ENCODE measurements around the gene PEX19. TPM values are rescaled to one million over a fixed set of nuclear protein-coding genes. Genes with fewer than 3 reads are reported as not detected.

Gene PEX19
- polyA plus RNA-seq, 1 of the 3 experiments (the other 2 are of a cell fraction): 31.4 TPM

DNA sequence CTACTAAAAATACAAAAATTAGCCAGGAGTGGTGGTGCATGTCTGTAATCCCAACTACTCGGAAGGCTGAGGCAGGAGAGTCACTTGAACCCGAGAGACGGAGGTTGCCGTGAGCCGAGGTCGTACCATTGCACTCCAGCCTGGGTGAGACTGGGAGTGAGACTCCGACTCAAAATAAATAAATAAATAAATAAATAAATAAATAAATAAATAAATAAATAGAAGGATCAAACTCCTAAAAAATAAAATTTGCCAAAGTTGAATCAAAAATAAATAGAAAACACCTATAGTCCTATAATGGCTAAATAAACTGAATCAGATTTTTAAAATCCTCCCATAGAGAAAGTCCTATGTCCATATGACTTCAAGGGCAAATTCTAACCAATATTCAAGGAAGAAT is 15.2 kb upstream of the PEX19 start:
- ChIA-PET POLR2A (no interaction called here), CTCF (interaction anchor here (1.3 to 5.2 kb wide), 4 partner anchors 8 to 107 kb away, joined by 4 to 49 read pairs (median 4); partner anchors contain the start of gene PEX19)
- Histone ChIP-seq H3K27ac (ENCODE audit: low read depth in 2 of 2, low read length in 1 of 2) (no peak overlapping the region), H3K9me3 (no peaks in the 10 kb centered on the region), H3K4me1 (ENCODE audit: control insufficient read depth in 1 of 2, insufficient read depth in 2 of 2, low read depth in 1 of 2, low read length in 1 of 2) (no peaks in the 10 kb centered on the region), H3K79me2 (ENCODE audit: insufficient read depth) (peaks cover 25% of the 10 kb centered on the region; the same call in 1 of the 2 replicates), H2AFZ (ENCODE audit: low read depth) (no peak overlapping the region), H3F3A (replicated peaks; ENCODE audit: insufficient read depth) (peaks cover 11% of the 10 kb centered on the region), H3K9me2 (no peaks in the 10 kb centered on the region), H3K4me2 (no peak overlapping the region), H3K36me3 (replicated peaks in 1 of 2; ENCODE audit: control insufficient read depth in 1 of 2, insufficient read depth in 2 of 2, low read length in 1 of 2) (peaks cover 81 to 91% of the 10 kb centered on the region in 2 experiments), H3K9ac (no peak overlapping the region), H3K27me3 (ENCODE audit: insufficient read depth) (no peaks in the 10 kb centered on the region), H4K20me1 (ENCODE audit: insufficient read depth) (no peaks in the 10 kb centered on the region), H3K4me3 (ENCODE audit: low read depth in 2 of 2, low read length in 1 of 2) (no peak overlapping the region)
- no peak for DNase-seq
- 90% methylated on average over 7 of the region's 7 CpGs for WGBS (ENCODE audit: low lambda C conversion rate)
- TF ChIP-seq, protein P1, sequence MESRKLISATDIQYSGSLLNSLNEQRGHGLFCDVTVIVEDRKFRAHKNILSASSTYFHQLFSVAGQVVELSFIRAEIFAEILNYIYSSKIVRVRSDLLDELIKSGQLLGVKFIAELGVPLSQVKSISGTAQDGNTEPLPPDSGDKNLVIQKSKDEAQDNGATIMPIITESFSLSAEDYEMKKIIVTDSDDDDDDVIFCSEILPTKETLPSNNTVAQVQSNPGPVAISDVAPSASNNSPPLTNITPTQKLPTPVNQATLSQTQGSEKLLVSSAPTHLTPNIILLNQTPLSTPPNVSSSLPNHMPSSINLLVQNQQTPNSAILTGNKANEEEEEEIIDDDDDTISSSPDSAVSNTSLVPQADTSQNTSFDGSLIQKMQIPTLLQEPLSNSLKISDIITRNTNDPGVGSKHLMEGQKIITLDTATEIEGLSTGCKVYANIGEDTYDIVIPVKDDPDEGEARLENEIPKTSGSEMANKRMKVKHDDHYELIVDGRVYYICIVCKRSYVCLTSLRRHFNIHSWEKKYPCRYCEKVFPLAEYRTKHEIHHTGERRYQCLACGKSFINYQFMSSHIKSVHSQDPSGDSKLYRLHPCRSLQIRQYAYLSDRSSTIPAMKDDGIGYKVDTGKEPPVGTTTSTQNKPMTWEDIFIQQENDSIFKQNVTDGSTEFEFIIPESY (IDR thresholded peaks at IDR 0.05; ENCODE audit: borderline replicate concordance, low read depth): no peak
- TF ChIP-seq GABPA (IDR thresholded peaks at IDR 0.05; ENCODE audit: low read depth): no peak
- TF ChIP-seq, protein P2, sequence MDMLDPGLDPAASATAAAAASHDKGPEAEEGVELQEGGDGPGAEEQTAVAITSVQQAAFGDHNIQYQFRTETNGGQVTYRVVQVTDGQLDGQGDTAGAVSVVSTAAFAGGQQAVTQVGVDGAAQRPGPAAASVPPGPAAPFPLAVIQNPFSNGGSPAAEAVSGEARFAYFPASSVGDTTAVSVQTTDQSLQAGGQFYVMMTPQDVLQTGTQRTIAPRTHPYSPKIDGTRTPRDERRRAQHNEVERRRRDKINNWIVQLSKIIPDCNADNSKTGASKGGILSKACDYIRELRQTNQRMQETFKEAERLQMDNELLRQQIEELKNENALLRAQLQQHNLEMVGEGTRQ (IDR thresholded peaks at IDR 0.05; ENCODE audit: borderline replicate concordance, low read depth, low read length): no peak
- TF ChIP-seq, protein P3, sequence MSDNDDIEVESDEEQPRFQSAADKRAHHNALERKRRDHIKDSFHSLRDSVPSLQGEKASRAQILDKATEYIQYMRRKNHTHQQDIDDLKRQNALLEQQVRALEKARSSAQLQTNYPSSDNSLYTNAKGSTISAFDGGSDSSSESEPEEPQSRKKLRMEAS (IDR thresholded peaks at IDR 0.05; ENCODE audit: low read depth): no peak
- TF ChIP-seq, protein P4, sequence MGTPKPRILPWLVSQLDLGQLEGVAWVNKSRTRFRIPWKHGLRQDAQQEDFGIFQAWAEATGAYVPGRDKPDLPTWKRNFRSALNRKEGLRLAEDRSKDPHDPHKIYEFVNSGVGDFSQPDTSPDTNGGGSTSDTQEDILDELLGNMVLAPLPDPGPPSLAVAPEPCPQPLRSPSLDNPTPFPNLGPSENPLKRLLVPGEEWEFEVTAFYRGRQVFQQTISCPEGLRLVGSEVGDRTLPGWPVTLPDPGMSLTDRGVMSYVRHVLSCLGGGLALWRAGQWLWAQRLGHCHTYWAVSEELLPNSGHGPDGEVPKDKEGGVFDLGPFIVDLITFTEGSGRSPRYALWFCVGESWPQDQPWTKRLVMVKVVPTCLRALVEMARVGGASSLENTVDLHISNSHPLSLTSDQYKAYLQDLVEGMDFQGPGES (IDR thresholded peaks at IDR 0.05; ENCODE audit: low read depth, low read length): no peak
- TF ChIP-seq, protein P5, sequence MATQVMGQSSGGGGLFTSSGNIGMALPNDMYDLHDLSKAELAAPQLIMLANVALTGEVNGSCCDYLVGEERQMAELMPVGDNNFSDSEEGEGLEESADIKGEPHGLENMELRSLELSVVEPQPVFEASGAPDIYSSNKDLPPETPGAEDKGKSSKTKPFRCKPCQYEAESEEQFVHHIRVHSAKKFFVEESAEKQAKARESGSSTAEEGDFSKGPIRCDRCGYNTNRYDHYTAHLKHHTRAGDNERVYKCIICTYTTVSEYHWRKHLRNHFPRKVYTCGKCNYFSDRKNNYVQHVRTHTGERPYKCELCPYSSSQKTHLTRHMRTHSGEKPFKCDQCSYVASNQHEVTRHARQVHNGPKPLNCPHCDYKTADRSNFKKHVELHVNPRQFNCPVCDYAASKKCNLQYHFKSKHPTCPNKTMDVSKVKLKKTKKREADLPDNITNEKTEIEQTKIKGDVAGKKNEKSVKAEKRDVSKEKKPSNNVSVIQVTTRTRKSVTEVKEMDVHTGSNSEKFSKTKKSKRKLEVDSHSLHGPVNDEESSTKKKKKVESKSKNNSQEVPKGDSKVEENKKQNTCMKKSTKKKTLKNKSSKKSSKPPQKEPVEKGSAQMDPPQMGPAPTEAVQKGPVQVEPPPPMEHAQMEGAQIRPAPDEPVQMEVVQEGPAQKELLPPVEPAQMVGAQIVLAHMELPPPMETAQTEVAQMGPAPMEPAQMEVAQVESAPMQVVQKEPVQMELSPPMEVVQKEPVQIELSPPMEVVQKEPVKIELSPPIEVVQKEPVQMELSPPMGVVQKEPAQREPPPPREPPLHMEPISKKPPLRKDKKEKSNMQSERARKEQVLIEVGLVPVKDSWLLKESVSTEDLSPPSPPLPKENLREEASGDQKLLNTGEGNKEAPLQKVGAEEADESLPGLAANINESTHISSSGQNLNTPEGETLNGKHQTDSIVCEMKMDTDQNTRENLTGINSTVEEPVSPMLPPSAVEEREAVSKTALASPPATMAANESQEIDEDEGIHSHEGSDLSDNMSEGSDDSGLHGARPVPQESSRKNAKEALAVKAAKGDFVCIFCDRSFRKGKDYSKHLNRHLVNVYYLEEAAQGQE (IDR thresholded peaks at IDR 0.05; ENCODE audit: low read depth, low read length): no peak
- no peak for TF ChIP-seq FOXJ3 (CRISPR knock-in tag; IDR thresholded peaks at IDR 0.05)
- TF ChIP-seq ELF1 (IDR thresholded peaks at IDR 0.05): no peak
- no peak for TF ChIP-seq FOXM1 (IDR thresholded peaks at IDR 0.05; ENCODE audit: low read depth)
- no peak for TF ChIP-seq RFX5 (IDR thresholded peaks at IDR 0.05; ENCODE audit: low read length)
- TF ChIP-seq MEF2A (IDR thresholded peaks at IDR 0.05; ENCODE audit: borderline replicate concordance, low read depth): no peak
- TF ChIP-seq, protein P6, sequence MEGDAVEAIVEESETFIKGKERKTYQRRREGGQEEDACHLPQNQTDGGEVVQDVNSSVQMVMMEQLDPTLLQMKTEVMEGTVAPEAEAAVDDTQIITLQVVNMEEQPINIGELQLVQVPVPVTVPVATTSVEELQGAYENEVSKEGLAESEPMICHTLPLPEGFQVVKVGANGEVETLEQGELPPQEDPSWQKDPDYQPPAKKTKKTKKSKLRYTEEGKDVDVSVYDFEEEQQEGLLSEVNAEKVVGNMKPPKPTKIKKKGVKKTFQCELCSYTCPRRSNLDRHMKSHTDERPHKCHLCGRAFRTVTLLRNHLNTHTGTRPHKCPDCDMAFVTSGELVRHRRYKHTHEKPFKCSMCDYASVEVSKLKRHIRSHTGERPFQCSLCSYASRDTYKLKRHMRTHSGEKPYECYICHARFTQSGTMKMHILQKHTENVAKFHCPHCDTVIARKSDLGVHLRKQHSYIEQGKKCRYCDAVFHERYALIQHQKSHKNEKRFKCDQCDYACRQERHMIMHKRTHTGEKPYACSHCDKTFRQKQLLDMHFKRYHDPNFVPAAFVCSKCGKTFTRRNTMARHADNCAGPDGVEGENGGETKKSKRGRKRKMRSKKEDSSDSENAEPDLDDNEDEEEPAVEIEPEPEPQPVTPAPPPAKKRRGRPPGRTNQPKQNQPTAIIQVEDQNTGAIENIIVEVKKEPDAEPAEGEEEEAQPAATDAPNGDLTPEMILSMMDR (IDR thresholded peaks at IDR 0.05): no peak
- TF ChIP-seq RAD21 (IDR thresholded peaks at IDR 0.05; ENCODE audit: low read length): no peak
- TF ChIP-seq FOSL2 (IDR thresholded peaks at IDR 0.05; ENCODE audit: borderline replicate concordance, low read depth): no peak

Measured in SK-N-SH (cell line).